Measurements from ENCODE around the gene NR6A1.

DNA sequence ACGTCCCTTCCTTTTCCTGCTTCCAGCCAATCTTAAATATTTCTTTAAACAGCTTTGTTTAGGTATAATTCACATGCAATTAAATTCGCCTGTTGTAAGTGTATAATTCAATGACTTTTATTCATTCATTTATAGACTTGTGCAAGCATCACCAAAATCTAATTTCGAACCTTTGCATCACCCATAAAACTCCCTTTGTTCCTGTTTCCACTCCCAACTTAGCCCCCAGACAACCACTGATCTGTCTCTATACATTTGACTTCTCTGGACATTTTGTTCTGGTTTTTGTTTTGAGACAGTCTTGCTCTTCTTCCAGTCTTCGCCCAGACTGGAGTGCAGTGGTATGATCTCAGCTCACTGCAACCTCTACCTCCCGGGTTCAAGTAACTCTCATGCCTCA is 71.5 kb downstream of the NR6A1 start:
- no peak for TF ChIP-seq YY1 (IDR thresholded peaks at IDR 0.05; ENCODE audit: insufficient read depth, insufficient read length)
- TF ChIP-seq ZNF274 (IDR thresholded peaks at IDR 0.05; ENCODE audit: low read depth, low read length) = no peak
